Head of caudate nucleus (tissue), 42 donors: Measurements from ENCODE around the gene ANKRD44.

Source experiments
- DNase-seq, 42 donors: peaks; one replicate each; pipeline versions ENCODE4 v3.0.0 to v3.0.0-alpha.2; 2020 to 2021; ENCODE audit warnings: mixed read lengths in 7 of 42
- intact Hi-C: fragments of 100-400 bp; cut with DNase I; formaldehyde crosslinking; loops from one replicate; pipeline ENCODE4 v1.15.0; 2022

ANKRD44 gene

GRCh38 chr2:197109326-197109725 lies 201.3 kb downstream of the ANKRD44 start:
- DNase-seq = no peak
- intact Hi-C loops = loop anchor here (5.0 kb wide), 2 partner anchors 97 to 257 kb away; no protein-coding TSS in a partner anchor

DNA sequence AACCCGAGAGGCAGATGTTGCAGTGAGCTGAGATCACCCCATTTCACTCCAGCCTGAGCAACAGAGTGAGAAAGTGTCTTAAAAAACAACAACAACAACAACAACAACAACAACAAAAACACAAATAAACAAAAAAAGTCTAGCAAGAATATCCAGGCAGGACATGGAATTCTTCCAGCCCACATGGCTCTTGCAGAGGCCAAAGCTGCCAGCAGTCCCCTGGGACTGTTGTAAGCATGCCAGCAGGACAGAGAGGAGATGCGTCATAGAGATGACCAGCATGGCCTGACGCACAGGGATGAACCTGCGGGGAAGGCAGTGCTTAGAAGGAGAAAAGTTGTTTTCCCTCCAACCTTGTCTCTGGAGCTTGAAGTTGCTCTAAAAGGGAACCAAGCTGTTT lies 201.8 kb downstream of the ANKRD44 start:
- peak in 36 of 42 donors; percentile 17 to 83 (median 47) for DNase-seq
- intact Hi-C loops = loop anchor here (5.0 kb wide), 2 partner anchors 96 to 256 kb away; no protein-coding TSS in a partner anchor

DNA sequence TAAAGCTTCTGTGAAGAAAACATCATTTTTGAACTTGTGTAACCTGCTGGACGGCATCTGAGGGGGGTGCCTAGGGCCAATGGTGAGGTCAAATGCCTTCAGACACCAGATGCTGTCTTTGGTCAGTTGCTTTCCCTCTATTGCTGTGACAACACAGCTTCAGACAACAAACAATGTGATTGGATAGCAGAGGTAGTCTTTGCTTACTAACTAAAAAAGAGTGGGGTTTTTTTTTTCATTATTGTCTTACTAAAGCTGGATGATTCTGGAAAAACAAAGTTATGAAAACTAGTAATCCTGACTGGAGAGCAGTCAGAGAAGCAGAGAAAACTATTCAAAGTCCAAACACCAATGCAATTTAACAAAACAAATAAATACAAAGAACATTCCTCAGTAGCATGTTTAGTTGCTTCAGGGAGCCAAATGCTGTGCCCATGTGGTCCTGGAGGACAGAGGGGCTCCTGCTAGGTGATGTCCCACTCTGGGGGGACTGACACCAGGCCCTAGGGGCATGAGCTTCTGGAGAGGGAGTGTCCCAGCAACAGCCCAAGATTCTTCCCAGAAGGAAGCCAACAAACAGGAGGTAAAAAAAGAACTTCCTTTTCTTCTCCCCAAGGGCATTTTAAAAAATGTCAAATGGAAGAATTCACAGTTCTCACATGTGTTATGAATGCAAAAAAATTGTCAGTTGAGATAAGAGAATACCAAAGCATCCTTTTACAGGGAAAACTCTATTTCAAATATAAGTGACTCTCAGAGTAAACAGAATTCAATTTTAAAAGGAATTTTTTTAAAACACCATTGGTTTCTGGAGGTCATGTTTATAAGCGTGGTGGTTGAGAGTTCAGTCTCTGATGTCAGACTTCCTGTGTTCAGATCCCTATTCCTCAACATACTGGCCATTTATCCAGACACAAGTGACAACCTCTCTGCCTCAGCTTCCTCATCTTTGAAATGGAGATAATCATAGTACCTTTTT lies 203.0 kb downstream of the ANKRD44 start:
- no peak for DNase-seq

GRCh38 chr2:197103363-197103762 lies 207.2 kb downstream of the ANKRD44 start:
- no peak for DNase-seq
- intact Hi-C loops = no loop called here

More for the DNA sequence above, 203.0 kb downstream of the ANKRD44 start:
- intact Hi-C loops = loop anchor here (5.0 kb wide), 2 partner anchors 95 to 255 kb away; no protein-coding TSS in a partner anchor

- no peak for DNase-seq
Measured at GRCh38 chr2:197102231-197102630, 208.3 kb downstream of the ANKRD44 start.

GRCh38 chr2:197101519-197101918 lies 209.1 kb downstream of the ANKRD44 start:
- no peak for DNase-seq
- intact Hi-C loops = no loop called here

More at GRCh38 chr2:197102231-197102630, 208.3 kb downstream of the ANKRD44 start:
- intact Hi-C loops = no loop called here

GRCh38 chr2:197097578-197098366 lies 212.8 kb downstream of the ANKRD44 start:
- DNase-seq = peak in 2 of 42 donors; percentile 33 to 60
- intact Hi-C loops = no loop called here

- DNase-seq = no peak
- intact Hi-C loops = no loop called here
Measured at GRCh38 chr2:197096649-197097048, 213.9 kb downstream of the ANKRD44 start.

GRCh38 chr2:197092431-197092830 lies 218.1 kb downstream of the ANKRD44 start:
- intact Hi-C loops = no loop called here

GRCh38 chr2:197090742-197091367 lies 219.7 kb downstream of the ANKRD44 start:
- intact Hi-C loops = no loop called here
- peak in 8 of 42 donors; percentile 23 to 55 (median 32) for DNase-seq

More at GRCh38 chr2:197092431-197092830, 218.1 kb downstream of the ANKRD44 start:
- DNase-seq = no peak

DNA sequence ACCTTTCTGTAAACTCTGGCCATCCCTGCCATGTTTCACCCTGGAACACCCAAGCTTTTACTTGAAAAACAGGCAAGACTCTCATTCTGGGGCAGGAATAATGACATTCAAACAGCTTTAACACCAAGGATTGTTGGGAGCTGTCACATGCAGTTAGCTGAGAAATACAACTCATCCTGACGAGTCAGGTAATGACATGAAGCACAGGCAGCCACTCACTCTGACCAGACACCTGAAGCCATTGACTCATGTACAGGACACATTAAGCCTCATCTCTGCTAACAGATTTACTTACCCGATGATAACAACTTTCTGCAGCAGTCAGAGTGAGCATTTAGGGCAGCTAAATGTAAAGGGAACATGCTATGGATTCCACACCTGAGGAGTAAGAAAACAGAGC lies 220.9 kb downstream of the ANKRD44 start:
- DNase-seq = peak in 1 of 42 donors; percentile 9
- intact Hi-C loops = no loop called here

GRCh38 chr2:197088694-197089093 lies 221.9 kb downstream of the ANKRD44 start:
- DNase-seq = peak in 1 of 42 donors; percentile 29

GRCh38 chr2:197086500-197086899 lies 224.1 kb downstream of the ANKRD44 start:
- intact Hi-C loops = no loop called here
- no peak for DNase-seq

More at GRCh38 chr2:197088694-197089093, 221.9 kb downstream of the ANKRD44 start:
- intact Hi-C loops = no loop called here

- intact Hi-C loops = no loop called here
- no peak for DNase-seq
Measured at GRCh38 chr2:197085665-197086064, 224.9 kb downstream of the ANKRD44 start.

DNA sequence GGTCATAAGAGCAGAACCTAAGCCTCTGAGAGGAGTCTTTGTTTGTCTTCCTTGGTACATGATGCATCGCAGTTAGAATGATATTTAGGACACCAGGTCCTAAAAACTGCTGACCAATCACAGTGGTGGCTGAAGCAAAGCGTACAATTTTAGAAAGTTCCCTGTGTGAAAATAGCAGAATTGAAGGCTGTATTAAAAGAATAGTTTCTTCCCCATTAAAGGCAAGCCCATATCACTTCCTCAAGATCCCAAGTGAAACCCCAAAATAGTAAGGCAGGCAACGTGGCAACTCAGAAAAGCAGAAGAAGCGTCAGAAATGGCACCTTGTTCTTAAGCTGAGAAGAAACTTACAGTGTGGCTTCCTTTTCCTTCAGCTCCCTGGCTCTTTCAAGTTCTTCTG lies 229.3 kb downstream of the ANKRD44 start:
- DNase-seq = peak in 1 of 42 donors; percentile 13
- intact Hi-C loops = no loop called here

- intact Hi-C loops = no loop called here
- peak in 1 of 42 donors; percentile 5 for DNase-seq
Measured at GRCh38 chr2:197080578-197081216, 229.9 kb downstream of the ANKRD44 start.

DNA sequence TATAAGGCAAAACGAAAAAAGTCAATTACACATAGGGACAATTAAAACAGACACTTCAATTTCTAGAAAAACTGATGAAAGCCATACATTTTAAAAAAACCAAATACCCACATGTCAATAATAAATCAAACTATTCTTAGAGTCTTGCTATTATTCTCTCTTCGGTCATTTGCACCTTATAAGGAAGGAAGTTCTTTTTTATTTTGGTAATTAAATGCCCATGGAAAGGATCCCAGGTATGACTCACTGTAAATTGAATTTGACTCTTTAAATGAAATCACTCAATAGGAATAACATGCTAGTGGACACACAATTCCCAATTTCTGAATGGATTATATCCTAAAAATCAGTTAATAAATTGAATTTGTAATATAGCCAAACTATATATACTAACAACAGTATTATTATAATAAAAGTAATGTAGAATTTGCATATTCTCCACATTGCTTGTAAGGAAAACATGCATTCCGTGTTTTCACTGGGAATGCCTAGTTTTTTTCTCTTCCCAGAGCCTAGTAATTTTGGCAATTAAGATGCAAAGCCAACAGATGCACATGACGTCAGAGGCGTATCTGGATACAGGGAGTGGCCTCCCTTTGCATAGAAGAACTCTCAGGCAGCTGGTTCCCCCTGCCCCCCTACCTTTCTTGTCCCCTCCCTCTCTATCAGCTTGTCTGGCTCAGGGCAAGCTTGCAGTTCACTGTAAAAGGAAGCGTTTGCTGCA lies 230.6 kb downstream of the ANKRD44 start:
- intact Hi-C loops = loop anchor here (10.0 kb wide), 1 partner anchor 155 kb away; the partner anchor contains the start of gene PGAP1

DNA sequence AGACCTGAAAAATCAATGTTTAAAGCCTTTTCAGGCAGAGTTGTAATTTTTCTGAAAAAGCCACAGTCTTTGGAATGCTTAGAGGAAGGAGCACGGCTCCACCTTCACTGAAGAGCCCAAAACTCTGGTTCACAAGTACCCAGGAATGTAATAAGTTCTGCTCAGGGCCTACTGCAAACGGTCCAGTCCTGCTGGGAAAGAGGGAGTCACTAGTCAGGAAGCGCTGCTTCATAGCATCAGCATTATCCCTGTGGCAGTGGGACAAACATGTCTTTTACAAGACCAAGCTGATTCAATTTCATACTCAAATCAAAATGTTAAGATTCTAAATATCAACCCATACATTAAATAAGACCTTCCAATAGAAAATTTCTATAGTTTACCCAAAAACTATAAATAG lies 231.2 kb downstream of the ANKRD44 start:
- peak in 12 of 42 donors; percentile 22 to 67 (median 37) for DNase-seq
- intact Hi-C loops = loop anchor here (10.0 kb wide), 1 partner anchor 155 kb away; the partner anchor contains the start of gene PGAP1

More for the DNA sequence above, 230.6 kb downstream of the ANKRD44 start:
- DNase-seq = peak in 6 of 42 donors; percentile 17 to 62 (median 44)
